NCI-H345 treated with DMSO at 0.1 percent for 48 hours (cell line): ENCODE data around the gene COG2.
"Not testable (repeated sequence)": the region's sequence is repeated elsewhere in the genome, so short reads cannot be mapped to it uniquely, and the experiment has no call there.

Experiments used
- DNase-seq: peaks from one replicate; lab custom pipeline; 2025; ENCODE audit not compliant: unreplicated experiment; lab: John Stamatoyannopoulos, UW

The COG2 gene

DNA sequence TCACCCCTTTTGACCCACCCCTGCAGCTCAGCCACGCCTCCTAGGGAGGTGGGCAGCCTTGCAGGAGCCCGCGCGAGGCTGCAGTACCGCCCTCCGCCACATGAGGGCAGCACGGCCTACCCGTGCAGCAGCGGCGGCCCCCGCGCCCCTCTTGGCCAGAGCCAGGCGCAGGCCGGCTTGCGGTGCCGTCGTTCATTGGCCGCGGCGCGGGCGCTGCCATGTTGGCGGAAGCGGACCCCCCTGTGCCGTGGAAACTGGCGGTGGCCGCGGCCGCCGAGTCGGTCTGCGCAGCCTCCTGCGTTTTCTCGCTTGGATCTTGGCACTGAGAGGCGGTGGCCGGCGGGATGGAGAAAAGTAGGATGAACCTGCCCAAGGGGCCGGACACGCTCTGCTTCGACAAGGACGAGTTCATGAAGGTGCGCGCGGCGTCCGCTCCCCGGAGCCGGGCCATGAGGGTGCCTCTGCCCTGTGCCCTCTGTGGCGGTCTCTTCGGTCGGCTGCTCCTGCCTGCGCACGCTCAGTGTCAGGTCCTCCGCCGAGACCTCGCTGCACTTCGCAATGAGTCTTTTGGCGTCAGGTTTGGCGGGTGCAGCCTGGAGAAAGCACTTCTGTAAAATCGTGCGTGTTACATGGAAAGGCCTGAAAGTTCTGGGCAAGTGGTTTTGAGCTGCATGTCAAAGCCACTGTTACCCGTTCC lies at the start of gene COG2:
COG2 (plus strand) TSS at position 219 of the 697 bp plus-strand sequence; CDS start at position 345, 126 bp downstream.
- DNase-seq = peak; percentile 73

DNA sequence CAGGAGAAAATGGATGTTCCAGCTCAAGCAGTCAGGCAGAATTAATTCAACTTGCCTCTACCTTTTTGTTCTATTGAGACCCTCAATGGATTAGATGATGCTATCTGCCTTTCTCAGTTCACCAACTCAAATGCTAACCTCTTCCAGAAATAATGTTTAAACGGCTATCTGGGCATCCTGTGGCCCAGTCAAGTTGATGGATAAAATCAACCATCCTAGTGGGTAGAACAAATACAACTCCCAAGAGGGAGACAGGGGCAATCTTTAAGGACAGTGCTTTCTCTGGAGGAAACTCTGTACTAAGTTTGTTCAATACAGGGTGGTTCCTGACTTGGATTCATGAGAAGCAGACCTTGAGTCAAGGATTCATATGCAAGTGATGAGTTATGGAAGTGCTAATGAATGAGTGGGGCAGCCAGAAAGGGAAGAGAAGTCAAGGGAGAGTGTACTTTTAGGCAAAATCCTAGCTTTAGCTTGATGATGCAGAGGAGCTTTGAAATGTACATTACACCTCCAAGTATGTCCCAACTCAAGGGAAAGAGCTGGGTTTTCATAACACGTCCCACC lies 49.4 kb upstream of the COG2 start:
- DNase-seq = no peak

GRCh38 chr1:230594214-230594773 lies 48.0 kb upstream of the COG2 start:
- DNase-seq = no peak

- DNase-seq = no peak
These were observed 47.1 kb upstream of the COG2 start for GRCh38 chr1:230595181-230595580.

GRCh38 chr1:230596306-230596705 lies 46.0 kb upstream of the COG2 start:
- no peak for DNase-seq

- no peak for DNase-seq
These were observed 43.5 kb upstream of the COG2 start for GRCh38 chr1:230598745-230599144.

- no peak for DNase-seq
These were observed 42.2 kb upstream of the COG2 start for GRCh38 chr1:230599926-230600656.

DNA sequence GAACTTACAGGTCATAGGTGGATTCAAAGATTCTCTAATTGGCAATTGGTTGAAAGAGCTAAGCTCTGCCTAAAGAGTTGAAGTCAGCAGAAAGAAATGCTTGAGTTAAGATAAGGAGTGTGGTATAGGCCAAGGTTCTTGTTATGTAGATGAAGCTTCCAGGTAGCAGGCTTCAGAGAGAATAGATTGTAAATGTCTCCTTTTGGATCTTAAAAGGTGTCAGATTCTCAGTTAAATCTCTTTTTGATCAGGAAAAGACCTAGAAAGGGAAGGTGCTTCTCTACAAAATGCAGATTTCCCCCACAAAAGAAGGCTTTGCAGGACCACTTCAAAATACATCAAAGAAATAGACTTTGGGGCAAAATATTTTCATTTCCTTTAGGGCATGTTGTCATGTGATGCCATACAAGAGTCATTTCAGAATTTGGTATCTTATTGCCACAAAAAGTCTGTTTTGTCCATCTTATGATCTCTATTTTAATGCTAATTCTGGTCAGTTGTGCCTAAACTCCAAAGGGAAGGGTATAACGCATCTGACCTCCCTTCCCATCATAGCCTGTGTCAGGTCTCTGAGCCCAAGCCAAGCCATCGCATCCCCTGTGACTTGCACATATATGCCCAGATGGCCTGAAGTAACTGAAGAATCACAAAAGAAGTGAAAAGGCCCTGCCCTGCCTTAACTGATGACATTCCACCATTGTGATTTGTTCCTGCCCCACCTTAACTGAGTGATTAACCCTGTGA lies 41.5 kb upstream of the COG2 start:
- not testable (repeated sequence) for DNase-seq

- no peak for DNase-seq
These were observed 33.1 kb upstream of the COG2 start for GRCh38 chr1:230609208-230609607.

DNA sequence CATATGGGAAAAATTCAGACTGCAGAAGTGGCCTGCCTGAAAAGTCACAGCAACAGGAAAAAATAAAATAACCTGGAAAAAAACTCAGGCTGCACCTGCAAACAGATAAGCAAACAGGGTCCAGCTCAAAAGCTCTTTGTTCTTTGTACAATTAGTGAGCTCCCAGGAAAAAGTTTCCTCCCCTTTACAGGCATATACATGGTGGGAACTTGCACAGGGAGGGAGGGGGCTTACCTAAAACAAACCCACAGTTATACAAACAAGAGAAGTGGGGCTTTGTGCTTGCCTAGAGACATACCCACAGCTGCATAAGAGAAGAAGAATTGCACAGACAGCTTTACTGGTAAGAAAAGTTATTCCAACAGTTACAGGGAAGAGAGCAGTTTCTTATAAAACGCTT lies 31.7 kb upstream of the COG2 start:
- DNase-seq = no peak

DNA sequence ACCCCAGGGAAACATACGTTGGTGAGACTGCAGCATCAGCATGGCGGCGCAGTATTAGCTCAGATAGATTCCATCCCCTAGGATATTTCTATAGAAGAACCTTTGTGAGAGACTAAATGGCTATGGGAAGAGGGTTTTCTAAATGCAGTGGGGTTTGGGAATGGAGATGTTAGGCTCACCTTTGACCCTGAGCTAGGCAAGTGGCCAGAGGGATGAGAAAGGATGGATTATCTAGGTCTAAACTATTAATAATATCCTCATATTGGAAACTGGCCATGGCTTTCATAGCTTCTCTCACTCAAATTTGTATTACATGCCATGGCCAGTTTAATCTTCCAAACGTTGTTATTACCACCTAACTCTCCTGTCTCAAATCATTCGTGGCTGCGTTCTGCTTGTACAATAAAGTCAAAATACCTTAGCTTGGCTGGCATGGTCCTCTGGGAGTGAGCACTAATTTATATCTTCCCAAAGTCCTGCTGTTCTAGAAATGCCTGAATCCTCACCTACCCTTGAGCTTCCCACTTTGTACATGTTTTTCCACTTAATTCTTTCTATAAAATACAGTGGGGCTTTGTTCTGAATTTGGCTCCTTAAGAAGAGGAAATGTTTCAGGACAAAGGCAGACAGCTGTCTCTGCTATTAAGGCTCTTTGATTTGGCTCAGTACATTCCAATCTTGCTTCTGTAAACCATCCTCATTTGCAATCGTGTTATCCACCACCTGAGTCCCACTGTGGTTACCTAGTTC lies 31.0 kb upstream of the COG2 start:
- no peak for DNase-seq

- no peak for DNase-seq
These were observed 30.4 kb upstream of the COG2 start for GRCh38 chr1:230611878-230612235.

DNA sequence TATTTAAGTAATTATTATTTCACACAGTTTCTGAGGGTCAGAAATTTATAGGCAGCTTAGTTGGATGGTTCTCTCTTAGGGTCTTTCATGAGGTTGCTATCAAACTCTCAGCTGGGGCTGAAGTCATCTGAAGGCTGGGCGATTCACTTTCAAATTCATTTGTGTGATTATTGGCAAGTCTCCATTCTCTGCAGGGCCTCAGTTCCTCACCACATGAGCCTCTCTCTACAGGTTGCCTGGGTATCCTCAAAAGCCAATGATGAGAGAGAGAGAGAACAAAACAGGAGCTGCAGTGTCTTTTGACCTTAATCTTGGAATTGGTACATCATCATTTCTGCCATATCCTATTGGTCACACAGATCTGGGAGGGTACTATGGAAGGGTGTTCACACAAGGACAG lies 29.6 kb upstream of the COG2 start:
- no peak for DNase-seq

GRCh38 chr1:230614121-230614520 lies 28.2 kb upstream of the COG2 start:
- no peak for DNase-seq

DNA sequence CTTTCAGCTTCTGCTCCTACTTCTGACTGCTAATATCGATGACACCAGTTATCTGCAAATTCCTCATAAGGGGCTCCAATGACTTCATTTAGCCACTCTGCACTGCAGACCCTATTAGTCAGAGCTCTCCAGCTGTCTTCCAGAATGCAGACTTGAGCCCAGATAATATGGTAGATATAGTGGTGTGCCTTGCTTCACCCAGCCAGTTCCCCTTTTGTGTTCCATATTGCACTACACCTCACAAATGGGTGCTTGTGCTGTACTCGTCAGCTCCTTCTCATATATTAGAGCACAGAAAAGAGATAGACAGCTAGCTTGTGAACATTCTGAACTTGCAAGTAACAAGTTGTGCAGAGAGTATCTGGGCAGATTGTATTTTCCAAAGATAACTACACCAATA lies 23.7 kb upstream of the COG2 start:
- no peak for DNase-seq

DNA sequence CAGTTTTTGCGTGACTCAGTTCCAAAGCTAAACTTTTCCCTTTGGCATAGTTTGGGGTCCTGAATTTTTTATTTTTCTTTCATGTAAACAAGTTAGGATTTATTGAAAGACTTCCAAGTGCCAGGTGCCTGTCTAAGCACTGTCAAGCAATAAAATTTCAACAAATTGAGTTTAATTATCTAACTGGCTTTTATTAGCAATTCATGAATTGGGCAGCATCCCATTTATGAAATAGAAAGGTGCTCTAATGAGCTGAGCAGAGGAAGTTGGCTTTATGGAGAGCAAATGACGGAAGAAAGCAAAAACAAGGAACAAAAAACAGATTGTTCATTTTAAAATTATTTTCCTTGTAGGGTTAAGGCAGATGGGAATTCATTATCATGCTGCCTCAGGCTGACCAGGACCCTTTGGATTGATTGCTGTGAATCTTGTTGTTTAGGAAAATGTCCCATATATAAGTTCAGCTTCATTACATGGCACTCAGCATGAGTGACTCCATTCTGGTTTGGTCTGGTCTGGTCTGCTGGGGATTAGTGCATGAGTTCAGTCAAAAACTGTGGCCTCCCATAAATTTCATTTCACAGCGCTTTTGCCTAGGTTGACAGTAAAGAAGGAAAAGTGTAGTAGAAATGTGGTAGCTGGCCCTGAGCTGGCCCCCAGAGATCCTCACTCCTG lies 21.5 kb upstream of the COG2 start:
- DNase-seq = no peak

GRCh38 chr1:230621324-230622030 lies 20.8 kb upstream of the COG2 start:
- no peak for DNase-seq

DNA sequence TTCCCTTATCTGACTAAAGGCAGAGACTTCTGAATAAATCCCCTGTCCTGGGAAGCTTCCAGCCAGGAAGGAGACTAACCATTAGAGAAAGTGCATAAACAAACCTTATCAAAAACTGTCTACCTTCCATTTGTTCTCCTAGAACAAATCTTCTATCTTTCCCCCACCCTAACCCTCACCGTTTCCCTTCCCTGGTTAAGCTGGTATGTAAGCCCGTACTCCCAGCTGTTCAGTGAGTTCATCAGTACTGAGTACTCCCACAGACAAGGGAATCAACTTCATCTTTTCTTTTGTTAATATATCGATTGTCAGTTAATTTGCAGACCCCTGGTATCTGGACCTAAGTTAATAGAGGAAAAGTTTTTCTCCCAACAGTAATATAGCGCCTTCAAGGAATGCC lies 20.1 kb upstream of the COG2 start:
- no peak for DNase-seq

DNA sequence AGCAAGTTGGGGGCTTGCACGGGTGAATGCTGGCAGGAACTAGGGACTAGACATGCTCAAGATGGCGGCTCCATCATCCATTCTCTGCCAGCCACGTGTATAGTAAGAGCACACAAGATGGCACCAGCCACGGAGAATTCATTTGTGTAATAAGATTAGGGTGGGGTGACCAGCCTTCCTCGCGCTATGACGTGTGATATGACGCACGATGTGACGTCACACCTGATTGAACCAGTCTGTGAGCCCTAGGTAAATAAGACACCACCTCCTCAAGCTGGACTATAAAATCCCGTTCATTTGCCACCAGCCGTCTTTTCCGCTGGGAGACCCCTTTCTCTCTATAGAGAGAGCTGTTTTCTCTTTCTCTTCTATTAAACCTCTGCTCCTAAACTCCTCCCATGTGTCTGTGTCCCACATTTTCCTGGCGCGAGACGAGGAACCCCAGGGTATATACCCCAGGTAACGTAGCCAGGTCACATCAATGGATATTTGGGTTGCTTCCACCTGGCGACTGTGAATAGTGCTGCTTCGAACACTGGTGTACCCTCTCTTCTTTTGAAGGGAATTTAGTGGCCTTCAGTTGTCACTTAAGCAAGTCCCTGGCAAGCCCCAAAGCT lies 18.1 kb upstream of the COG2 start:
- no peak for DNase-seq
